Cerebellar nuclear complex (tissue), 1 donor: ENCODE data around the gene GALNTL6.

ENCODE experiments used
- DNase-seq, 2 experiments: peaks; one replicate each; lab custom pipeline; 2025; lab: John Stamatoyannopoulos, UW

GALNTL6 gene

GRCh38 chr4:172124656-172125308 is 311.6 kb downstream of the GALNTL6 start:
- DNase-seq, result no peak

- DNase-seq, result no peak
Measured at GRCh38 chr4:172125443-172125842, 312.2 kb downstream of the GALNTL6 start.

GRCh38 chr4:172127168-172127567 is 314.0 kb downstream of the GALNTL6 start:
- no peak for DNase-seq

GRCh38 chr4:172129593-172129992 is 316.4 kb downstream of the GALNTL6 start:
- no peak for DNase-seq

- DNase-seq, result no peak
Measured at GRCh38 chr4:172134521-172134920, 321.3 kb downstream of the GALNTL6 start.

- no peak for DNase-seq
Measured at GRCh38 chr4:172141025-172141424, 327.8 kb downstream of the GALNTL6 start.

- no peak for DNase-seq
Measured at GRCh38 chr4:172142281-172142741, 329.1 kb downstream of the GALNTL6 start.

- no peak for DNase-seq
Measured at GRCh38 chr4:172143605-172144314, 330.6 kb downstream of the GALNTL6 start.

GRCh38 chr4:172147687-172148086 is 334.5 kb downstream of the GALNTL6 start:
- no peak for DNase-seq

GRCh38 chr4:172149329-172149728 is 336.1 kb downstream of the GALNTL6 start:
- DNase-seq, result no peak

GRCh38 chr4:172152284-172152683 is 339.1 kb downstream of the GALNTL6 start:
- DNase-seq, result no peak

GRCh38 chr4:172153719-172154118 is 340.5 kb downstream of the GALNTL6 start:
- no peak for DNase-seq

- DNase-seq, result no peak
Measured at GRCh38 chr4:172155838-172156345, 342.7 kb downstream of the GALNTL6 start.

- DNase-seq, result no peak
Measured at GRCh38 chr4:172157946-172158345, 344.7 kb downstream of the GALNTL6 start.

- DNase-seq, result no peak
Measured at GRCh38 chr4:172163215-172163614, 350.0 kb downstream of the GALNTL6 start.

GRCh38 chr4:172168888-172169287 is 355.7 kb downstream of the GALNTL6 start:
- no peak for DNase-seq

GRCh38 chr4:172169871-172170270 is 356.7 kb downstream of the GALNTL6 start:
- DNase-seq, result no peak

GRCh38 chr4:172173206-172173605 is 360.0 kb downstream of the GALNTL6 start:
- no peak for DNase-seq

GRCh38 chr4:172177382-172177781 is 364.2 kb downstream of the GALNTL6 start:
- DNase-seq, result no peak

- no peak for DNase-seq
Measured at GRCh38 chr4:172188248-172188988, 375.2 kb downstream of the GALNTL6 start.

GRCh38 chr4:172202480-172203076 is 389.4 kb downstream of the GALNTL6 start:
- no peak for DNase-seq

- DNase-seq, result no peak
Measured at GRCh38 chr4:172207258-172207657, 394.1 kb downstream of the GALNTL6 start.
